GM23248 (cell line): ENCODE measurements around the gene KAZN. TPM values are rescaled to one million over a fixed set of nuclear protein-coding genes. Genes with fewer than 3 reads are reported as not detected.

Source experiments
- DNase-seq: peaks from one replicate; pipeline ENCODE4 v3.0.0-alpha.2; 2015
- H2AFZ ChIP-seq: fragments of 200-600 bp; sonication (generic); 2 replicates; pipeline ENCODE4 v1.6.1; 2016; ENCODE audit warnings: antibody characterized with exemption
- H3F3A ChIP-seq: fragments of 200-600 bp; sonication (generic); 2 replicates; pipeline ENCODE4 v1.6.1; 2016; ENCODE audit warnings: mild to moderate bottlenecking, antibody characterized with exemption, mixed run types; ENCODE audit not compliant: insufficient read depth
- H3K27ac ChIP-seq: fragments of 200-600 bp; sonication (generic); 2 replicates; pipeline ENCODE4 v1.5.1; 2016; ENCODE audit warnings: mild to moderate bottlenecking
- H3K27me3 ChIP-seq: fragments of 200-600 bp; sonication (generic); replicated peaks from 2 replicates; pipeline ENCODE4 v1.6.1; 2016; ENCODE audit warnings: mild to moderate bottlenecking; ENCODE audit not compliant: insufficient read depth
- H3K36me3 ChIP-seq: fragments of 200-600 bp; sonication (generic); 2 replicates; pipeline ENCODE4 v1.6.1; 2016; ENCODE audit warnings: low read depth, mild to moderate bottlenecking
- H3K4me1 ChIP-seq: fragments of 200-600 bp; sonication (generic); 2 replicates; pipeline ENCODE4 v1.6.1; 2016; ENCODE audit warnings: mild to moderate bottlenecking; ENCODE audit not compliant: insufficient read depth
- H3K4me2 ChIP-seq: fragments of 200-600 bp; sonication (generic); one replicate; pipeline ENCODE4 v1.6.1; 2016; ENCODE audit warnings: mild to moderate bottlenecking; ENCODE audit not compliant: unreplicated experiment
- H3K4me3 ChIP-seq: fragments of 200-600 bp; sonication (generic); 2 replicates; pipeline ENCODE4 v1.5.1; 2016; ENCODE audit warnings: mild to moderate bottlenecking
- H3K79me2 ChIP-seq: fragments of 200-600 bp; sonication (generic); 2 replicates; pipeline ENCODE4 v1.6.1; 2016; ENCODE audit warnings: mild to moderate bottlenecking; ENCODE audit not compliant: insufficient read depth
- H3K9ac ChIP-seq: fragments of 200-600 bp; sonication (generic); 2 replicates; pipeline ENCODE4 v1.6.1; 2016; ENCODE audit warnings: mild to moderate bottlenecking
- H3K9me2 ChIP-seq: fragments of 200-600 bp; sonication (generic); 2 replicates; pipeline ENCODE4 v1.6.1; 2016; ENCODE audit warnings: mixed run types, mild to moderate bottlenecking, moderate library complexity; ENCODE audit not compliant: insufficient read depth
- H3K9me3 ChIP-seq: fragments of 200-600 bp; sonication (generic); one replicate; pipeline ENCODE4 v1.6.1; 2017; ENCODE audit warnings: low read depth
- H4K20me1 ChIP-seq: fragments of 200-600 bp; sonication (generic); 2 replicates; pipeline ENCODE4 v1.6.0; 2016; ENCODE audit not compliant: insufficient read depth
- EZH2 ChIP-seq: fragments of 200-600 bp; sonication (generic); IDR thresholded peaks from 2 replicates; pipeline ENCODE4 v1.6.1; 2018; ENCODE audit warnings: antibody characterized with exemption, mild to moderate bottlenecking; ENCODE audit not compliant: insufficient read depth, poor library complexity, severe bottlenecking
- EZH2phosphoT487 ChIP-seq: fragments of 200-600 bp; sonication (generic); IDR thresholded peaks from 2 replicates; pipeline ENCODE4 v1.6.1; 2018; ENCODE audit warnings: antibody characterized with exemption, moderate library complexity, mild to moderate bottlenecking, low read depth; ENCODE audit not compliant: insufficient read depth
- WGBS, 2 experiments: methylation state at CpG; one replicate each; pipeline ENCODE4 v1.1.6; 2015 to 2017; ENCODE audit warnings: low lambda C conversion rate in 2 of 2, low coverage in 1 of 2; ENCODE audit errors: missing lambda C conversion rate in 2 of 2; 5-methylcytosine and 5-hydroxymethylcytosine counted together
- in situ Hi-C: fragments of 300-500 bp; cut with MboI; formaldehyde crosslinking; loops from 2 replicates; pipeline ENCODE4 v1.15.0; 2020
- polyA plus RNA-seq: library from polyadenylated mRNA; unstranded; fragments of >200 nt; fragmentation: Nextera tagmentation; extraction: Ambion mirVana; gene quantifications from 2 replicates; pipeline ENCODE4 v1.2.1, GENCODE V29; 2016
- total RNA-seq: library from RNA; depleted of rRNA; stranded (reverse); fragments of >200 nt; shearing (Covaris generic); gene quantifications from 2 replicates; pipeline ENCODE4 v1.2.3, GENCODE V29; 2014

Gene KAZN
- total and polyA plus RNA-seq, 2 experiments from 2014 or later: 4.9 to 7.2 TPM

DNA sequence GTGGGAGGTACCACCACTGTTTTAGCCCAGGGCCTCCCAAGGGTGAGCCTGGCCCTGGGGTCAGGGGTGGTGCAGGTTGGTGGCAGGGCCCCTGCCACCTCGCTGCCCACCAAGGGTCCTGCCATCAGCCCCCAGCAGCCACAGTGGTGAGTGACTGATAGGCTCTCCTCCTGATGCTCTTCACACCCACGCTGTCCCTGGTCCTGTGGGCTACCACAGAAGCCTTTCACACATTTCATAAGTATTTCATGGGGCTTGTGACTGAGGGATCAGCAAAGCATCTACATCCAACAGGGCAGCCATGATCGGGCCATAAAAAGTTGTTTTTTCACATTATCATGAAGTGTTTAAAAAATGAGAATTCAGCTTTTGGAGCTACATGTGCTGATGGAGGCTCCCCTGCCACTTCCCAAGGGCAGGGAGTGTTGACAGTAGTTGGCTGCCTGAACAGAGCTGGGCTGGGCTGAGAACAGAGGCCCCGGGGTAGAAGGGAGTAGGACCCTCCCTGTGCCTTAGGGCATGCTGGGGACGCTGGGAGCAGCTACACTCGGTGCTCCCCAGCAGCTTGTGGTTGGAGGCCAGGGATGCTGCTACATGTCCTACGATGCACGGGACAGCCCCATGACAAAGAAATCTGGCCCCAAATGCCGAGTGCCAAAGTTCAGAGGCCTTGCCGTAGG is 482.0 kb downstream of the KAZN start:
- Histone ChIP-seq H4K20me1 (no peaks in the 10 kb centered on the region), H3K4me2 (no peak overlapping the region), H3K9me2 (no peaks in the 10 kb centered on the region), H3K4me1 (no peaks in the 10 kb centered on the region), H3K27ac (no peak overlapping the region), H3K4me3 (no peak overlapping the region), H3K27me3 (no peaks in the 10 kb centered on the region), H3K9me3 (no peaks in the 10 kb centered on the region), H3K36me3 (no peaks in the 10 kb centered on the region), H3K9ac (no peak overlapping the region), H2AFZ (no peak overlapping the region), H3K79me2 (no peaks in the 10 kb centered on the region), H3F3A (no peaks in the 10 kb centered on the region)
- no peak for DNase-seq
- WGBS, 2 experiments: 33 to 34% methylated on average over 9 to 10 of the region's 10 CpGs
- in situ Hi-C loops: no loop called here
- TF ChIP-seq EZH2phosphoT487 (no peak), EZH2 (no peak)

- H3K27ac ChIP-seq: no peak overlapping the region
- 19 to 31% methylated on average over 8 of the region's 8 CpGs for WGBS, 2 experiments
These were observed 482.6 kb downstream of the KAZN start for GRCh38 chr1:15081102-15081501.

DNA sequence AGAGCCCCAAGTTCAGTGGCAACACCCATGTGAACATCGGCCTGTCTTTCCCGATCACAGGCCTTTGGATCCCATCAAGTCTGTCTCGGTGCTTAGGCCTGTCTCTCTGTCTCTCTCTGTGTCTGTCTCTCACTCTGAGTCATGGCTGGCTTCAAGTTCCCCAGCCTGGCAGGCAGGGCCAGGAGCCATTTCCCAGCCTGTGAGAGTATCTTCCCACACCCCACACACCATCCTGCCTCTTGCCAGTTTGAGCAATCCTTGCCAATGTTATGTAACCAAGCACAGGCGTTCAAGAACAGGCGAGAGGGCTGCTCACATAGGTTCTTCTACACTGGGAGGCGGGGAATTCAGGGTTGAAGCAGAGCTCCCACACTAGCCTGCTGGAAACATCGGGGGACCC is 485.1 kb downstream of the KAZN start:
- Histone ChIP-seq H3K27me3 (no peaks in the 10 kb centered on the region), H2AFZ (no peak overlapping the region), H3K27ac (no peak overlapping the region), H4K20me1 (no peaks in the 10 kb centered on the region), H3K9ac (no peak overlapping the region), H3K4me1 (no peaks in the 10 kb centered on the region), H3K9me2 (no peaks in the 10 kb centered on the region), H3F3A (no peaks in the 10 kb centered on the region), H3K79me2 (no peaks in the 10 kb centered on the region), H3K36me3 (no peaks in the 10 kb centered on the region), H3K4me2 (no peak overlapping the region), H3K9me3 (no peaks in the 10 kb centered on the region), H3K4me3 (no peak overlapping the region)
- in situ Hi-C loops: no loop called here
- TF ChIP-seq EZH2phosphoT487: no peak
- TF ChIP-seq EZH2: no peak
- DNase-seq: peak; percentile 17
- 66 to 69% methylated on average over 7 of the region's 7 CpGs for WGBS, 2 experiments

More at GRCh38 chr1:15081102-15081501, 482.6 kb downstream of the KAZN start:
- DNase-seq: no peak
- no peaks in the 10 kb centered on the region for H3K27me3 ChIP-seq
- H3K79me2 ChIP-seq: no peaks in the 10 kb centered on the region
- no peaks in the 10 kb centered on the region for H3K9me3 ChIP-seq
- H3K4me2 ChIP-seq: no peak overlapping the region
- no peak overlapping the region for H2AFZ ChIP-seq
- in situ Hi-C loops: no loop called here
- no peak overlapping the region for H3K4me3 ChIP-seq
- H3K36me3 ChIP-seq: no peaks in the 10 kb centered on the region
- no peak for TF ChIP-seq EZH2
- no peak overlapping the region for H3K9ac ChIP-seq
- no peaks in the 10 kb centered on the region for H3K9me2 ChIP-seq
- no peaks in the 10 kb centered on the region for H3K4me1 ChIP-seq
- no peaks in the 10 kb centered on the region for H3F3A ChIP-seq
- no peaks in the 10 kb centered on the region for H4K20me1 ChIP-seq

GRCh38 chr1:15088281-15088971 is 489.9 kb downstream of the KAZN start:
- Histone ChIP-seq H3K4me2 (no peak overlapping the region), H3K9ac (no peak overlapping the region), H3K79me2 (no peaks in the 10 kb centered on the region), H3K9me3 (no peaks in the 10 kb centered on the region), H3K36me3 (no peaks in the 10 kb centered on the region), H3K27me3 (no peaks in the 10 kb centered on the region), H3K4me3 (no peak overlapping the region), H3F3A (no peaks in the 10 kb centered on the region), H3K9me2 (no peaks in the 10 kb centered on the region), H3K27ac (no peak overlapping the region), H3K4me1 (no peaks in the 10 kb centered on the region), H2AFZ (no peak overlapping the region), H4K20me1 (no peaks in the 10 kb centered on the region)
- in situ Hi-C loops: no loop called here
- no peak for DNase-seq
- 60 to 63% methylated on average over 16 of the region's 16 CpGs for WGBS, 2 experiments
- no peak for TF ChIP-seq EZH2phosphoT487
- no peak for TF ChIP-seq EZH2
